NCI-H2107 treated with DMSO at 0.1 percent for 48 hours (cell line): ENCODE data around the gene R3HDM4.
"Not testable (repeated sequence)": the region's sequence is repeated elsewhere in the genome, so short reads cannot be mapped to it uniquely, and the experiment has no call there.

Experiments used
- DNase-seq: peaks from one replicate; lab custom pipeline; 2025; ENCODE audit not compliant: unreplicated experiment; lab: John Stamatoyannopoulos, UW

Gene R3HDM4

GRCh38 chr19:913080-913748 lies at the start of gene R3HDM4:
R3HDM4 (minus strand) TSS chr19:913219; CDS start chr19:913157, 62 bp downstream.
- no peak for DNase-seq

GRCh38 chr19:961866-962620 lies 49.0 kb upstream of the R3HDM4 start:
- DNase-seq, result no peak

GRCh38 chr19:960601-960938 lies 47.6 kb upstream of the R3HDM4 start:
- no peak for DNase-seq

- no peak for DNase-seq
Measured at GRCh38 chr19:960020-960419, 47.0 kb upstream of the R3HDM4 start.

- no peak for DNase-seq
Measured at GRCh38 chr19:958967-959855, 46.2 kb upstream of the R3HDM4 start.

- not testable (repeated sequence) for DNase-seq
Measured at GRCh38 chr19:957578-957977, 44.6 kb upstream of the R3HDM4 start.

- no peak for DNase-seq
Measured at GRCh38 chr19:956766-957440, 43.9 kb upstream of the R3HDM4 start.

- no peak for DNase-seq
Measured at GRCh38 chr19:955803-956765, 43.1 kb upstream of the R3HDM4 start.

- no peak for DNase-seq
Measured at GRCh38 chr19:954672-955494, 41.9 kb upstream of the R3HDM4 start.

GRCh38 chr19:954272-954671 lies 41.3 kb upstream of the R3HDM4 start:
- DNase-seq, result no peak

GRCh38 chr19:953445-954271 lies 40.6 kb upstream of the R3HDM4 start:
- DNase-seq, result no peak

GRCh38 chr19:952680-953444 lies 39.8 kb upstream of the R3HDM4 start:
- no peak for DNase-seq

GRCh38 chr19:952049-952679 lies 39.1 kb upstream of the R3HDM4 start:
- DNase-seq, result no peak

- DNase-seq, result no peak
Measured at GRCh38 chr19:950352-951066, 37.5 kb upstream of the R3HDM4 start.

GRCh38 chr19:948842-949496 lies 36.0 kb upstream of the R3HDM4 start:
- DNase-seq, result no peak
